ENCODE results near the gene ZNRF2.
"Not testable (repeated sequence)": the region's sequence is repeated elsewhere in the genome, so short reads cannot be mapped to it uniquely, and the experiment has no call there.

Gene ZNRF2

GRCh38 chr7:30363778-30364563 is 79.6 kb downstream of the ZNRF2 start:
- DNase-seq (ENCODE audit: low read depth) = no peak

GRCh38 chr7:30364773-30365172 is 80.4 kb downstream of the ZNRF2 start:
- DNase-seq (ENCODE audit: low read depth) = no peak

DNA sequence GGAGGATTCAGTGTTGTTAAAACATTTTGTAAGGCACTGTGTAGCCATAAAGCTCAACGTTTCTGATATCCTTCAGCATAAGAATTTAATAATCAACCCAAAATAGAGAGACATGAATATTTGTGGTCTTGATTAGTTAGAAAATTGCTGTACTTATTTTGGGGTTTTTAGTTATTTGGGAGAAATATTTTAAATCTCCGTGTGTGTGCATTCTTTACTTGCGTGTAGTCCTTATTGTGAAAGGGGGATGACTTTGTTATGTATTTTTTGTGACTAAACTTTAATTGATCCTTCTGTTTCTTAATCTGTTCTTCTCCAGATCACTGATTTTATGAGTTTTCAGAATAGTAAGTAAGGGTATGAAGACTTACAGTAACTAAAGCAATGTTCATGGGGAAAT is 81.2 kb downstream of the ZNRF2 start:
- no peak for DNase-seq (ENCODE audit: low read depth)

- no peak for DNase-seq (ENCODE audit: low read depth)
Measured at GRCh38 chr7:30366606-30367005, 82.2 kb downstream of the ZNRF2 start.

DNA sequence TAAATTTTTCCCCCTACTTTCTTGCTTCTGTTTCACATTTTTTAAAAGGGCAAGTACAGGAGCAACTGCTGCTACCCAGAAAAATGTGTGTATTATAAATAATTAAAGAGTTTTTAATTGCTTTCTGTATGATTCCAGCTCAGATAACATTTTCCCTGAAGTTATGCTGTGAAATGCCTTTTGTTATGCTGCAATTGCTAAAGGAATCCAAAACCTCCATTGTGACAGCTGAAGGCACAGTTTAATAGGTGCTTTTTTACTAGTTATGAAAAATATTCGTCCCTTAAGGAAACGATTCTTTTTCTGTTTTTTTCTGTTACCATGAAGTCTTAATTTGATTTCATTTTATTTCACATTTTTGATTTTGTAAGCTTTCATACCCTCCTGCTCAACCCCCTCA is 83.2 kb downstream of the ZNRF2 start:
- DNase-seq (ENCODE audit: low read depth) = no peak

DNA sequence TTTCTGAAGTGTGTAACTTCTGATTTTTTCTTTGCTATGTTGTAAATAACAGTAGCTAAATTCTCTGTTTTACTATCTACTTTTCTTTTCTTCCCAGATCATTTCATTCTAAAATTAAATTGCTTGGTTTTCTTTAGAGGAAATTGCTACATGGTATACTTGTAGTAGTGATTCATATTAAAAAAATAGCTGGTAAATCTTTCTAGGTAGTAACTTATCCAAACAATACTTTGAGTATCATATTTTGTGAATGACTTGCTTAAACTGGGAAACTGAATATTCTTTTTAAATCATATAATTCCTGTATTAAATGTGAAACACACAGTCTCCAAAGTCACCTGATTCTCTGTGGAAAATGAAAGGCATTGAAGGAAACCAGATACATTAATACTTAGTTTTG is 85.5 kb downstream of the ZNRF2 start:
- DNase-seq (ENCODE audit: low read depth) = no peak

DNA sequence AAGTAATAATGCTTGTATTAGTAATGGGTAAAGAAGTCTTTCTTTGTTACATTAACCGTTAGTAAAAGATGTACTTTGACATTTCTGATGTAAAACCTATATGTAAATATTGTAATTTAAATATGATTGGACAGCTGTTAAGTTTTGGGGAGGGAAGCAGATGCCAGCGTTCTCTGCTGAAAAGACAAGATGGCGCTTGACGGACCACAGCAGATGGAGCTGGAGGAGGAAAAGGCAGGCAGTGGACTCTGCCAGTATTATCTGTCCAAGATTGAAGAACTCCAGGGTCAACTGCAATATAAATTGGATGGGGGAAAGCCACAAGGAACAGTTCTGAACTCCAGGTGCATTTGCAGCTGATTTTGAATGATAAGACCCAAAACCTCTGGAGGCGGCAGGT is 86.9 kb downstream of the ZNRF2 start:
- DNase-seq (ENCODE audit: low read depth) = no peak

GRCh38 chr7:30378275-30378674 is 93.9 kb downstream of the ZNRF2 start:
- no peak for DNase-seq (ENCODE audit: low read depth)

- DNase-seq (ENCODE audit: low read depth) = no peak
Measured at GRCh38 chr7:30379131-30379530, 94.7 kb downstream of the ZNRF2 start.

DNA sequence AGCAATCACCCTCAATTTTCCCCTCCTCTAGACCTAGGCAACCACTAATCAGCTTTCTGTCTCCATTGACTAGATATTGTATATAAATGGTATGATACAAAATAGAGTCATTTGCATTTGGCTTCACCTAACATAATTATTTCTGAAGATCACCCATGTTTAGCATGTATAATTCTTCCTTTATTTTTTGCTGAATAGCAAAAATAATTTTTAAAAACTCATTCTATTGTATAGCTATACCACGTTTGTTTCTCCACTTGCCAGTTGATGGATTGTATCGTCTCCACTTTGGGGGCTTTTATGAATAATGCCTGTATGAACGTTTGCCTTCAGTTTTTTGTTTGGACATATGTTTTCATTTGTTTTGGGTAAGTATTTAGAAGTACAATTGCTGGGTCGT is 95.3 kb downstream of the ZNRF2 start:
- no peak for DNase-seq (ENCODE audit: low read depth)

DNA sequence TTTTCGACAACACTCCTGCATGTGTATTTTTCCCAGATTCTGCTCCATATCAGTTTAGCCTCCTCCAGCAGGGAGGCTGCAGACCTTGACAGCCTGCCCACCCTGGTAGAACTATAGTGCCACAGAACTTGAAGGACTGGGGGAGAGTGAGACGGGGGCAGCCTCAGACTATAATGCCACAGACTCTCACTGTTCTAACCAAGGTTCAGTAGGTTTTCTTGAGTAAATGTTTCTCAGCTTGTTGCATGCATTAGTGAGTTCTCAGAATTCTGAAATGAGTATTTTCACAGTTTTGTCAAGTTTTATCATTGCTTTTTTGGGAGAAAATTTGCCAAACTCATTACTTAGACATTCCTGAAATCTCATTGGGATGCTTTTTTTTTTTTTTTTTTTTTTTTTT is 95.9 kb downstream of the ZNRF2 start:
- DNase-seq (ENCODE audit: low read depth) = no peak

DNA sequence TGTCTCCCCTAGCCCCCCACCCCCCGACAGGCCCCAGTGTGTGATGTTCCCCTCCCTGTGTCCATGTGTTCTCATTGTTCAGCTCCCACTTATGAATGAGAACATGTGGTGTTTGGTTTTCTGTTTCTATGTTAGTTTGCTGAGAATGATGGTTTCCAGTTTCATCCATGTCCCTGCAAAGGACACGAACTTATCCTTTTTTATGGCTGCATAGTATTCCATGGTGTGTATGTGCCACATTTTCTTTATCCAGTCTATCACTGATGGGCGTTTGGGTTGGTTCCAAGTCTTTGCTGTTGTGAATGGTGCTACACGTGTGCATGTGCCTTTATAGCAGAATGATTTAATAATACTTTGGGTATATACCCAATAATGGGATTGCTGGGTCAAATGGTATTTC is 96.4 kb downstream of the ZNRF2 start:
- not testable (repeated sequence) for DNase-seq (ENCODE audit: low read depth)

GRCh38 chr7:30382607-30383006 is 98.2 kb downstream of the ZNRF2 start:
- no peak for DNase-seq (ENCODE audit: low read depth)

DNA sequence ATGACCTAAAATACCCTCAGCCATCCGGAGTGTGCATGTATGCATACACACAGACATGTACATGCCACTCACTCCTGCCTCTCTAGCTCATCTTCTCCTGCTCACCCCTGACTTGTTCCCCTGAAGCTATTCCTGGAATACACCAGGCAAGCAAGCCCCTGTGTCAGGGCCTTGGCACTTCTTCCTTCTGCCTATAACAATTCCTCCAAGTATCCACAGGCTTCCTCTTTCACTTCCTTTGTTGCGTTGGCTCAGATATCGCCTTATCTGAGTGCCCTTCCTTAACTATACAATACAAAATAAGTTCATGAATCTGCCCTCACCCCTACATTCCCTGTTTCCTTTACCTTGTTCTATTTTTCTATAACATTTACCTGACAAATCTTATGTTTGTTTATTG is 105.4 kb downstream of the ZNRF2 start:
- no peak for DNase-seq (ENCODE audit: low read depth)

DNA sequence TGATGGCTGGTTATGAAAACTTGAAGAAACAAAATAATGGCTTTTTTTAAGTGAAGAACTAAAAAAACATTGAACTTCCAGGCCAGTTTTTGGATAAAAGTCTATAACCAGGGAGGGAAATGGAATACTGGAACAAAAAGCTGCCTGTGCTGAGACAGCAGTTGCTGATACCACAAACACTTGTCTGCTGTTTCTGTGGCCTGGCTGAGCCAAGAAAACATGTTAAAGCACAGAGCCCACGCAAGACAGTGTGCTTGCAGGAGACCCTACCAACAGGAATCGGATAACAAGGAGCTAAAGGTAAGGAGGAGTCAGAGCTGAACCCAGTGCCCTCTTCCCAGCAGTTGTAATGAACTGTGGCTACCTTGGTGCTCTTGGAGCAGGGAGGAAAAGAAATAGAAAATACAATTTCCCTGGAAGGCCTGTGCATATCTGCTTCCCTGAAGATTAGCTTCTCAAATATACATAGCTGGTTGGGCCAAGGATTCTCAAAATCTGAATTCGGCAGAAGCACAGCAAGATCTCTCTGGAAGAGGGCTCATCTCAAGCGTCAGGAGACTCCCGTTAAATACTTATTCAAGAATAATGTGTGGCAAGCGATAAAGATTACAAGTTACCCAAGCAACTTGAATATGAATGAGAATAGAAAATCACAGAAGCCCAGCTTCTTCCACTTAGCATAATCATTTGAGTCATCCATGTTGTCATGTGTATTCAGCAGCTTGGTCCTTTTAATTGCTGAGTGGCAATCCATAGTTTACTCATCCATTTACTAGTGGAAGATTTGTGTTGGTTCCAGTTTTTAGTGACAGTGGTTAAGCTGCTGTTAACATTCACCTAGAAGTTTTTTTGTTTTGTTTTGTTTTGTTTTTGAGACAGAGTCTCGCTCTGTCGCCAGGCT is 106.6 kb downstream of the ZNRF2 start:
- no peak for DNase-seq (ENCODE audit: low read depth)

GRCh38 chr7:30391806-30392205 is 107.4 kb downstream of the ZNRF2 start:
- DNase-seq (ENCODE audit: low read depth) = no peak

DNA sequence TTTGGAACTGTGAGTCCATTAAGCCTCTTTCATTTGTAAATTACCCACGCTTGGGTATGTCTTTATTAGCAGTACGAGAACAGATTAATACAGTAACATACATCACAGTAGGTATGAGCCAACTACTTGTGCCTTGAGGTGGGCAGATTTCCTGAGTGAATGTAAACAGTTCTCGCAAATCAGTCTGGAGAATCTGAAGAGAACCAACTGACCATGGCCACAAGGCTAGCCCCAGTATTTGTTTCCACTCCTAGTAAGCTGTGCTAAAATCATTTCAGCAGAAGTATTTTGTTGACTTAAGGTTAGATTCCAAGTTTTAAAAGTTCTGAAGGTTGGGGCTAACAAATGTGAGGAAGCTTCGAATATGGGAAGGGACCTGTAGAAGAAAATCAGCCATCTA is 111.3 kb downstream of the ZNRF2 start:
- DNase-seq (ENCODE audit: low read depth) = no peak

DNA sequence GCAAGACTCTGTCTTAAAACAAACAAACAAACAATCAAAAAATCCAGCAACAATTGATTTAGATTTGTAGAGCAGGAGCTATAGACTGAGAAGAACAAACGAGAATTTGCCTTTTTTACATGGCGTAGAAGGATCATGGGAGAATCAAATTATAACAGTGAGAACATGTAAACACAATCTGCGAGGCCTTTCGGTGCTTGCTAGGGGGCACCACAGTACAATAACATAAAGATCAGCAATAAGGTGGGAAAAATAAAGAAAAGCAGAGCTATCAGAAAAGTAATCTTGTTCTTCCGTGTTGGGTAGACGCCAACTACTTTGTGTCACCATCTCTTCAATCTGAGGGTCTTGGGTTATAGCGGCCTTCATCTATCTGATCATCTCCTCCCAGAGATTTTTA is 112.0 kb downstream of the ZNRF2 start:
- no peak for DNase-seq (ENCODE audit: low read depth)

DNA sequence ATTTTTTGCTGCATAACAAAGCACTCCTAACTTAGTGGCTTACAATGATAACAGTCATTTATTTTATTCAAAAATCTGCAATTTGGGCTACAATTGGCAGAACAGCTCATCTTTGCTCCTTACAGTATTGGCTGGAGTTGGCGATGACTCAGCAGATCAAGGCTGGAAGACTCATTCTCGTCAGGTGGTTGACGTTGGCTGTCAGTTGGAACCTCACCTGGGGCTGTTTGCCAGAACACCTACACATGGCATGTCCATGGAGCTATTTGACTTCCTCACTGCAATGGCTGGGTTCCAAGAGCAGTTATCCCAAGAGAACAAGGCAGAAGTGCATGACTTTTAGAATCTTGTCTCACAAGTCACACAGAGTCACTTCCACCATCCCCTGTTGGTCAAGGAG is 119.1 kb downstream of the ZNRF2 start:
- no peak for DNase-seq (ENCODE audit: low read depth)

GRCh38 chr7:30405179-30405578 is 120.8 kb downstream of the ZNRF2 start:
- no peak for DNase-seq (ENCODE audit: low read depth)

- no peak for DNase-seq (ENCODE audit: low read depth)
Measured at GRCh38 chr7:30406664-30407425, 122.4 kb downstream of the ZNRF2 start.

DNA sequence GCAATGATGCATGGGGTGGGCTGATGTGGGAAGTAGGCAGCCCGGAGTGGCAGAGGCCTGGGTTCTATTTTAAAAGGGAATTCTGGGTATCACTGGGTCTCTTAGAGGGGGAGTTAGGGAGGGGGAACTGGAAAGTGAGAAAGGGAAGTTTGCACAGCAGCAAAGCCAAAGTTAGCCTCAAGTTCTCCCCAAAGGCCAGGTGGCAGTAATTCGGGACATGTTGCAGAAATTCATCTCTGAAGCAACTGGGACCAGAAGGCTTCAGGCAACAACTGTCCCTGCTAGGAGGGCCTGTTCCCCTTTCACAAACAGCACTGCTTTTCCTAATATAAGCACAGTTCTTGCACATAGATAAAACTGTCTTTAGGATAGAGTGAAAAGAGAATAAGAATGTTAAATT is 126.8 kb downstream of the ZNRF2 start:
- DNase-seq (ENCODE audit: low read depth) = no peak

- no peak for DNase-seq (ENCODE audit: low read depth)
Measured at GRCh38 chr7:30411897-30412296, 127.5 kb downstream of the ZNRF2 start.
